ELR (cell line): ENCODE results near the gene KCTD21.

Experiments used
- DNase-seq: peaks from one replicate; pipeline ENCODE4 v3.0.0-alpha.2; 2015; ENCODE audit warnings: low read depth

Gene KCTD21

DNA sequence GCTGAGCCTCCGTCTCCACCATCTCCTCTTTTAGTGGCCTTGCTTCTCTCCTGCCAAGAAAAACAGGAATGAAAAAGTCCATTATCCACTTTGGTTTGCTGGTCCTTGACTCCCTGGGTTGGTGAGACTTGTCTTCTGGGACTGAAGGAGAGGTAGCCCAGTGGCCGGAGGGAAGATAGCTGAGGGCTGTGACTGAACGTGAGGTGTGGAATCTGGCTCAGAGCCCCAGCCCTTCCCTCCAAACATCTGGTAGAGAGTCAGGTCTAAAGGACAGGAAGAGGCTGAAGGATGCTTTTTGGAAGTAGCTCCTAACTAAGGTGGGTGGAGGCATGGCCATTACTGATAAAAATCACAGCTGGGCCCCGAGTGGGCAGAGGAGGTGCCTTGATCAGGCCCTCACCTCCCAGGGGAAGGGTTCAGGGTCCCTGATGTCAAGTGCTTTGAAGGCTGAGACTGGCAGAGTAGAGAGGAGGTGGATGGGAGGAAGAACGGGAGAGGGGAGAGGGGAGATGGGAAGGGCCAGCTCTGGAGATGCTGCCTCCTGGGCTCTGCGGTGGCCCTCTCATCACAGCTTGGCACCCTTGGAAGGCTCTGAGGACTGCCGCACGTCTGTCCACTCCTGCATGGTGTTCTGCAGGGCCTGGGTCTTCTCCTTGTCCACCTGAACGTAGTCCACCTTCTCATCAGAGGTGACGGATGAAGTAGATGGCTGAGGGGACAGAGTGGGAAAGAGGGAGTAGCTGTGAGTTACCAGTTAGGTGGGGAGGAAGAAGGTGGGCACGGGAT, 30.5 kb upstream of the KCTD21 start:
- no peak for DNase-seq

DNA sequence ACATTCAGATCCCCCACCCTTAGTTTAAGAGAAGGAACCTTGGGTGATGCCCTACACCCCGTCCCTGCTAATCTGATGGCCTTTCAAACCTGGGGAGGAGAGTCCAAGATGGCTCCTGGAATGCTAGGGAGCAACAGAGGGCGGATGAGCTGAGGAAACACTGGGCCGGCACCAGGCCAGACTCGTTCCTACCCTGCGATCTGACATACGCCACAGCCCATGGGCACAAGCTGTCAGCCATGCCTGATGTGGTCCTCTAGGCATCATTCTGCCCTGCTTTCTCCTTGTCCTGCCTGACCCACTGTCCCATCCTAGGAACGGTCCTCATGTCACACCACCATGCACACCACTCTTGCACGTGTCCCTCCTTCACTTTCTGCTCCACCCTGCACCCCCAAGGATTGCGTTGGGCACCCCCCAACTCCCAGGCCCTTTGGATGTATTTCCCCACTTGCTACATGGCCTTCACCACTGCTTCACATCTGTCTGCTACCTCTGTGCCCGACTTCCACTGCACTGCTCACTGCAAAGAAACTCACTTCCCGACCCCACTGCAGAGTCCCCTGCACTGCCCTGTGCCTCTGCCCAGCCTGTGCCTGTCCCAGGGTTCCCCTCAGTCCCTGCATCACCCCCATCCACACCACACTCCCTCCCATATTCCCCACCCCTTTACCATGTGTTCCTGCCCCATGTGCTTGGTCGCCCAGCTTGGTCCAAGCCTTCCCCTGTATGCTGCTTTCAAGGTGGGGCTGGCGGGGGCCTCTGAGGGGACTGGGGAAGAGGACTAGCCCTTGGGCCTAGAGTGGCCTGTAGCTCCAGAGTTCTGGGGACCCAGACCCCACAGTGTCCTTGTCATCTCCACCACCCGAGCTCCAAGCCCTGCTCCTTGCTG, 29.5 kb upstream of the KCTD21 start:
- DNase-seq: no peak

DNA sequence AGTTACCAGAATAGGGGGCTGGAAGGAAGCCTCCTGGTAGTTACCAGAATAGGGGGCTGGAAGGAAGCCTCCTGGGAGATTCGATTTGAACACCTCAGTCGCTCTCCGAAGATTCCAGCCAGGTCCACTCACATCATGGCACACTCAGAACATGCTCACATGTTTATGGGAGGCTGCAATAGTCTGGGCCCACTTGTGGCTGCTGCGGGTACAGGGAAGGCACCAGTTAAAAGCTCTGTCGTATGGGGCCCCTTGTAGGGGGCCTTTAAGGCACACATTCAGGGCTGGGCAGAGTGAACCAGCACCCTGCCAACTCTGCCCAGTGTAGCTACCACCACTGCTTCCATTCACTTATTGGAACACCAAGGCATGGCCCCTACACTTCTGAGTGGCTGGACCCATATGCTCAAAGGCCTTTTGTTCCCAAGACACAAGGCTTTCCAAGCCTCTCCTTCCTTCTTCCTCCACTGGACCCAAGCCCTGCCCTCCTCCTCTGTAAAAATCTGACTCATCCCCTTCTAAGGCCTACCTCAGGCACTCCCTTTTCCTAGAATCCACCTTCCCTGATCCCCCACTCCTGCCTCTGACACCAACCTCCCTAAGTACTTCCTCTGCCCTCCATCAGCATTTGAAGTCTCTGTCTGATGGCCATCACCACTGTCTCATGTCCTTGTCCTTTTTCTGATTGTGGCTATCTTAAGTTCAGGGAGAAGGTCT, 28.3 kb upstream of the KCTD21 start:
- DNase-seq: no peak

DNA sequence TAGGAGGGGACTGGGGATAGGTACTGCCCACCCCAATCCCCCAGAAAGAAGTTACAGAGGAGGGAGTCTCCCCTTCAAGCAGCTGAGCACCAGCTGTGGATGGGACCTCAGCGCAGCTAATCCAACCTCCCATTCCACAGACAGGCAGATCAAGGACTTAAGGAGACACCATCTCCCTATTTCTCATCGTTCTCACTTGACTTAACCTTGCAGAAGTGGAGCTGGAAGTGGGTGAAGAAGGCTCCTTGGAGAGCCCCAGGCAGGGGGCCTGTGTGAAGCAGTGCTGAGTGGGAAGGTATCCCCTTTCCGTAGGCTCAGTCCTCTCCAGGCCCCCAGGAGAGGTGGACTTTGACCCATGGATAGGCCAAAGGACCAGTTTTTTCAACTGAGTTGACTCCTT, 27.6 kb upstream of the KCTD21 start:
- DNase-seq: no peak

DNA sequence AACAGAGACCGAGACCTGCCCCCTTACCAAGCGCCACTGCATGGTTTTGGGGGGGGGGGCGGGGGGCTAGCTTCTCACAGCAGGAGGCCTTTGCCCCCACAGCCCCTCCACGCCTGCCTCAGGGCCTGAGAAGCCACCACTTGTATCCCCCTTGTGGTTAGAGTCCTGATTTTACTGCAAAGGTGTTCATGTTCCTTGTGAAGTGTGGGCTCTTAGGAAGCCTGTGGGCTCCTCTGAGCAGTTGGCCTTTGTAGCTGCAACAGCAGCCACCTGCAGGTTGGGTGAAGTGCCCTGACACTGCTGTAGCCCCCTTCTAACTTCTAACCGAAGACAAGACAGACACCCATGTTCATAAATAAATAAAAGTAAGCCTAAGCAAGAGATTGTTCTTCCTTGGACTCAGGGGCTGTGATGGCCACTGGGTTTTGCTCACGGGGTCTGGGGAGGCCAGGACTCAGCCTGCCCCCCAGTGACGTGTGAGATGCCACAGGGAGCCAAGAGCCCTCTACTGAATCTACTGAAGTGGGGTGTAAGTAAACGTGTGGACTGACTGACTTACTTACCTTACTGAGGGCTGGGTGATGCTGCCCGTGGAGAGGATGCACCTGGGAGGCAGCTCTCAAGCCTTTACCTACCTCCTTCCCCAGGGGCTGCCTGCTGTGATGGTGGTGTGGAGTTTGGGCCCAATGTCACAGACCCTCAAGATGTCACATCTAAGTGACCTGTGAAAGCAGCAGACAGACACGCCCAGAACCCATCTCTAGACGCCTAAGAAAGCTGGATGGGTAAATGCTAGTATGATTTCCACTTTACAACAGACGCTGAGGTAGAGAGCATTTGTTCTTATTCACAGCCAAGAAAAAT, 26.1 kb upstream of the KCTD21 start:
- DNase-seq: no peak

DNA sequence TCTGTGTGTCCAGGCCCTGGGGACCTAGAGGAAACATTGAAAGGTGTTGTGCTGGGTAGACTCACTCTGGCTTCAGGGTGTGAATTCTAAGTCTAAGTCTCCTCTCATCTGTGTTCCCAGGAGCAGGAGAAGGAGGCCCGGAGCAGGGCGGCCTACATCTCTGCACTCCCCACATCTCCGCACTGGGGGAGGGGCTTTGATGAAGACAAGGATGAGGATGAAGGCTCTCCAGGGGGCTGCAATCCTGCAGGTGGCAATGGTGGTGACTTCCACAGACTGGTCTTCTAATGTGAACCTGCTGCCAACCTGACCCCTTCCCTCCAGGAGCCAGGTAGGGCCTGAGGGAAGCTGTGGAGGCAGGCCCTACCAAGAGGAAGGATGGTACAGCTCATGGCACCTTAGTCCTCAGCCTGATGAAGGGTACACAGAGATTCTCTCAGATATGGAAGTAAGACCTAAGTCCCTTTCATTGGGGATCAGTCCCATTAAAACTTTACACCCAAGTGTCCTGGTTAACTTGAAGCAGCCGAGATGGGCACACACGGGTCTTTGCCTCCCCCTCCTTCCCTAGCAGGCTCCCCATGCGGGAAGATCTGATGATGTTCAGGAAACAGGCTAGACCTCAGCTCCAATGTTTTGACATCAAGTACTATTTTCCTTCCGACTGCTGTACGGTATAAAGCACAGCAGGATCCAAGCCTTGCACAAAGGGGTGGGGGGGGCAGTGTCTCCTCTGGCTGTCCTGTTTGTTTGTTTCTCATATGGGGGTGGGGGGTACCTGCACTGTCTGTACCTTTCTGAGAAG, 25.3 kb upstream of the KCTD21 start:
- DNase-seq: no peak

DNA sequence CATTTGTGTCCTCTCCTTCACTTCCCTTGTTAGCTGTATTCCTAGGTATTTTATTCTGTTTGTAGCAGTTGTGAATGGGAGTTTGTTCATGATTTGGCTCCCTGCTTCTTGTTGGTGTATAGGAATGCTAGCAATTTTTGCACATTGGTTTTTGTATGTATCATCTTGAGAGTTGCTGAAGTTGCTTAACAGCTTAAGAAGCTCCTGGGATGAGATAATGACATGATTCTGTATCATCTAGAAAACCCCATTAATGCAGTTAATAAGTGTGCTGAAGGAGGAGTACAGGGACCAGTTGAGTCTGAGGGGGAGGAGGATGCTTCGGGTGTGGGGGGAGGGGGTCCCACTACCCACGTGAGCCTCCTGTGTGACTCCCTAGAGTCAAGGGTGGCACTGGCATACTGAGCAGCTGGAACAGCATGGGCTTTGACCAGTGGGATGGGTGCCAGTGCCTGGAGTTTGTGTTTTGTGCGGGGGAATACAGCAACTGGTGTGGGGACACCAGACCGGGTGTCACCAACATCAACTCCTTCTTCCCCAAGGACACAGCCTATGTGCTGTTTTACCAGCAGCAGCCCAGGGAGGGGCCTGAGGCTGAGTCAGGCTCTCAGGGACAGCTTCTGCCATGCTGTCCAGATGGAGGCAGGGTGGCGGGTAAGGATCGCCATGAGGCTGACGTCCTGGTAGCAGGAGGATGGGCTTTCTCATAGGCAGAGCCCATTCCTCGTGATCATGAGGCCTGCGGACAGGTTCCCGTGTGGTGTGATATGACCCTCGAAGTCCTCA, 24.4 kb upstream of the KCTD21 start:
- DNase-seq: no peak

DNA sequence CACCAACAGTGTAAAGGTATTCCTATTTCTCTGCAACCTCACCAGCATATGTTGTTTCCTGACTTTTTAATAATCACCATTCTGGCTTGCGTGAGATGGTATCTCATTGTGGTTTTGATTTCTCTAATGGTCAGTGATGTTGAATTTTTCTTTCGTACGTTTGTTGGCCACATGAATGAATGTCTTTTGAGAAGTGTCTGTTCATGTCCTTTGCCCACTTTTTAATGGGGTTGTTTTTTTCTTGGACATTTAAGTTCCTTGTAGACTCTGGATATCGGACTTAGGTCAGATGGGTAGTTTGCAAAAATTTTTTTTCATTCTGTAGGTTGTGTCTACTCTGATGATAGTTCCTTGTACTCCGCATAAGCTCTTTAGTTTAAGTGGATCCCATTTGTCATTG, 23.1 kb upstream of the KCTD21 start:
- DNase-seq: no peak

DNA sequence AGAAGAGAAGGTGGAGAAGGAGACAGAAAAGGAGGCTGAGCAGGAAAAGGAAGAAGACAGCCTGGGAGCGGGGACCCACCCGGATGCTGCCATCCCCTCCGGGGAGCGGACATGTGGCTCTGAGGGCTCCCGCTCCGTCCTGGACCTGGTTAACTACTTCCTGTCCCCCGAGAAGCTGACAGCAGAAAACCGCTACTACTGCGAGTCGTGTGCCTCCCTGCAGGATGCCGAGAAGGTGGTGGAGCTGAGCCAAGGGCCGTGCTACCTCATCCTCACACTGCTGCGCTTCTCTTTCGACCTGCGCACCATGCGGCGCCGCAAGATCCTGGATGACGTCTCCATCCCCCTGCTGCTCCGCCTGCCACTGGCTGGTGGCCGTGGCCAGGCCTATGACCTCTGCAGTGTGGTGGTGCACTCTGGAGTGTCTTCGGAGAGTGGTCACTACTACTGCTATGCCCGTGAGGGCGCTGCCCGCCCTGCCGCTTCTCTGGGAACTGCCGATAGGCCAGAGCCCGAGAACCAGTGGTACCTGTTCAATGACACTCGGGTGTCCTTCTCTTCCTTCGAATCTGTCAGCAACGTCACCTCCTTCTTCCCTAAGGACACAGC, 21.7 kb upstream of the KCTD21 start:
- no peak for DNase-seq

DNA sequence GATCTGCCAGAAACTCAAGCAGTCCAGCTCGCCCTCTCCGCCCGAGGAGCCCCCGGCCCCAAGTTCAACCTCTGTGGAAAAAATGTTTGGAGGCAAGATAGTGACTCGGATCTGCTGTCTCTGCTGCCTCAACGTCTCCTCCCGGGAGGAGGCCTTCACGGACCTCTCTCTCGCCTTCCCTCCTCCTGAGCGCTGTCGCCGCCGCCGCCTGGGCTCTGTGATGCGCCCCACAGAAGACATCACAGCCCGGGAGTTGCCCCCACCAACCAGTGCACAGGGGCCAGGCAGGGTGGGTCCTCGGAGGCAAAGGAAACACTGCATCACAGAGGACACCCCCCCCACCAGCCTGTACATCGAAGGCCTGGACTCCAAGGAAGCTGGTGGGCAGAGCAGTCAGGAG, 21.1 kb upstream of the KCTD21 start:
- DNase-seq: no peak

DNA sequence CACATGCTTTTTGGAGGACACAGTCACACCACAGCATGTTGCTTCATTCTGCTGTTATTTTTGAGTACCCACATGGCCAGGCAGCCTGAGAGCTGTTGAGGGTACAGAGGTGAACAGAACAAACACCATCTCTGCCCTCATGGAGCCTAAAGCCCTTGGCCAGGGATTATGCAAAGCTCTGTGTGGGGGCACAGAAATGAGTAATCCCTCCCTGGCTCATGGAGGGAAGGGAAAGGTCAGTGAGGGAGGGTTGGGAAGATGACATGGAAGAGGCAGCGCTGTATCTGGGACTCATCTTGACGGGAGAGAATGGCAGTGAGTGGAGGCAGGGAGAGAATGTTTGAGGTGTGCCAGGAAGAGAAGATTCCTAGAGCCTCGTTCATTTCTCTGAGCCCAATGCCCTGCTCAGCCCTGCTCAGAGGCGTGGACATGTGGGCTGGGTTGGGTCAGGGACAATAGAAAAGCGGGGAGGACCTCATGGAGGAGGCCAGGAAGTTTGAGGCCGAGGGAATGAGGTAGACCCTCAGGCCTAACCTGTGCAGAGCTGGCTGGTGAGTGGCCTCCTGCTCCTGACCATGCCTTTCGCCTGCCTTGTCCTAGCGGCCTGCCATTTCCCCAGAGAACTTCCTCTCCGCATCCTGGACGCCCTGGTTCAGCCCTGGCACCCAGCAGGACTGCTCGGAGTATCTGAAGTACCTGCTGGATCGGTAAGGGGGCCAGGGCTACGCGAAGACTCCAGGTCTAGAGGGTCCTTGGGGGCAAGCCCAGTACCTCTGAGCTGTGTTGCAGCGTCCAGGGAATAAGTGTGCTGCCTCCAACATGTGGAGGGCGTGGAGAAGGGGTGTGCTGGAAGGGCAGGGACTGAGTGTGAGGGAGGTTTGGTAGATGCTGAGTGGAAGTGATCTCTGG, 20.1 kb upstream of the KCTD21 start:
- no peak for DNase-seq

DNA sequence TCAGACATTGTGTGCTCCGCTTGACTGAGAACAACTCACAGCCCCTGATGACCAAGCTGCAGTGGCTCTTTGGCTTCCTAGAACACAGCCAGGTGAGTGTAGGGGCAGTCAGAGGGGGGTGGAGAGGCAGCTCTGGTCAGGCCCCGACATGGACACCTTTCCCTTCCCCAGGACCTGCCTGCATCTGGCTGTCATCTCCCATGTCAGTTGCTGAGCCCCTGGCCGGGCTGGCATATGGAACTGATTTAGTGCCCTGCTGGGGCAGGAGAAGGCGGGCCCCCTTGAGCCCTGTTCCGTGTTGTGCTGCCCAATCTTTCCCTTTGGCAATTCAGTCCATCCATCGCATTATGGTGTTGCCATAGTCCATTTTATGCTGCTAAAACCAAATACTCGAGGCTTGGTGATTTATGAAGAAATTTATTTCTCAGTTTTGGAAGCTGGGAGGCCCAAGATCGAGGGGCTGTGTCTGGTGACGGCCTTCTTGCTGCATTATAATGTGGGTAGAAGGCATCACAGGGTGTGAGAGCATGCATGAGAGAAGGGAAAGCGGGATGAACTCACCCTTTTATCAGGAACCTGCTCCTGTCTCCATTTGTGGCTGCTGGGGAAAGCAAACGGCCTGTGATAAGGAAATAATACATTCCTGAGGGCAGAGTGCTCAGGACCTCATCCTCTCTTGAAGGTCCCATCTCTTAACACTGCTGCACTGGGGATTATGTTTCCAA, 19.3 kb upstream of the KCTD21 start:
- no peak for DNase-seq

DNA sequence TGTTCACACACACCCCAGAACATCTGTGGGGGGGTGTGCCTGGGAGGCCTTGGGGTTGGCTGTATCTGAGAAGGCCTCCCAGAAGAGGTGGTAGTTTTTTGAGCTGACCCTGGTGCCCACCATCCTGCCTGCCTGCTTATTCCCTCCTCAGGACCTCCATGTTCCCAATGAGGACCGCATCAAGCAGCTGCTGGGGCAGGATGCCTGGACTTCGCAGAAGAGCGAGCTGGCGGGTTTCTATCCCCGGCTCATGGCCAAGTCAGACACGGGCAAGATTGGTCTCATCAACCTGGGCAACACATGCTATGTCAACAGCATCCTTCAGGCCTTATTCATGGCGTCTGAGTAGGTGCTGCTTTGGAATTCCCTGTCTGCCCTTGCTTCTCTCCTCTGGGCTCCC, 17.3 kb upstream of the KCTD21 start:
- DNase-seq: no peak

DNA sequence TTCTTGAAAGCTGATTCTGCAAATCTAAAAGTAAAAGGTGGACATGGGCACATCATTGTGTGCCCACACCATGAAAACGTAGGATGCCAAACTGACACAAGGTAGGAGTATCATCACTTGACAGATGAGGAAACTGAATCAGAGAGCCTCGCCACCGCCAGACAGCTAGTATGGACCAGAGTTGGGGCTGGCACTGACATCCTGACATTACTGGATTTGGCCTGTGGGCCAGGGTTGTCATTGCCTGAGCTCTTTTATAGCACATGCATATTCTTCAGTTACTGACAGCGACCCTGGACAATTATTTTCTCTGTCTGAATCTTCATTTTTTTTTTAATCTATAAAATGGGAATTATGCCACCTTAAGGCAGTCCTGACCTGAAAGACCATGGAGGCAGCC, 16.8 kb upstream of the KCTD21 start:
- no peak for DNase-seq

DNA sequence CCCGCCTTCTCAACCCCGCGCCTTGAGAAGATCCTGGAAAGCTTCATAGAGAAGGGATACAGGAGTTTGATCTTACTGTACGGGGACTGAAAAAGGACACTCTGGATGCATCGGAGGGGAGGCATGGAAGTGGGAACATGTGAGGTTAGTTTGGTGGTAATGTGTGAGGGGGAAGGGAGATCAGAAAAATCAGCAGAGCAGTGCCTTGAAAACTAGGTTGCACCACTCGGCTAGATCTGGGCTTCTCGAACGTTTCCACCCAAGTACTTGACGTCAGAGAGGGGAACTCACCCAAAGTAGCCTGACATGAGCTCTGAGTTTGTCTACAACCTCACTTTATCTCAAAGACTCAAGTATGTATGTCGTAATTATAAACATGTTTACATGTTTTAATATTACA, 14.8 kb upstream of the KCTD21 start:
- no peak for DNase-seq

DNA sequence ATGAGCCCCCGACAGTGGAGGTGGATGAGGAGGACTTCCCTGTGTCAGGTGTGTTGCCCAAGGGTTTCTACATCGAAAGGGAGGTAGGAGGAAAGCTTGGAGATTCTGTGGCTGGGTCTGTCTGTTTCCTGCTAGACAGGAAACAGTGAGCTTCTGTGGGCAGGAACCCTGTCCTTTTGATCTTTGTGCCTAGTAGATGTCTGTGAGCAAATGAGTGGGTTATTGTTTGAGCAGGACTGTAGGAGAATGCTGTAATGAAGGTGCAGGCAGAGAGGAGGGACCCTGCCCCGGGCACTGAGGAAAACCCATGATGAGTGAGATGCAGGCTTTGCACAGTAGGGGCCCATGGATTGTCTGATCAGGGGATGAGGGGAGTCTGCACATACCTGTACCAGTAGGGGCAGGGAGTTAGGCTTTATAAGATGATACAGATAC, 14.3 kb upstream of the KCTD21 start:
- DNase-seq: no peak

DNA sequence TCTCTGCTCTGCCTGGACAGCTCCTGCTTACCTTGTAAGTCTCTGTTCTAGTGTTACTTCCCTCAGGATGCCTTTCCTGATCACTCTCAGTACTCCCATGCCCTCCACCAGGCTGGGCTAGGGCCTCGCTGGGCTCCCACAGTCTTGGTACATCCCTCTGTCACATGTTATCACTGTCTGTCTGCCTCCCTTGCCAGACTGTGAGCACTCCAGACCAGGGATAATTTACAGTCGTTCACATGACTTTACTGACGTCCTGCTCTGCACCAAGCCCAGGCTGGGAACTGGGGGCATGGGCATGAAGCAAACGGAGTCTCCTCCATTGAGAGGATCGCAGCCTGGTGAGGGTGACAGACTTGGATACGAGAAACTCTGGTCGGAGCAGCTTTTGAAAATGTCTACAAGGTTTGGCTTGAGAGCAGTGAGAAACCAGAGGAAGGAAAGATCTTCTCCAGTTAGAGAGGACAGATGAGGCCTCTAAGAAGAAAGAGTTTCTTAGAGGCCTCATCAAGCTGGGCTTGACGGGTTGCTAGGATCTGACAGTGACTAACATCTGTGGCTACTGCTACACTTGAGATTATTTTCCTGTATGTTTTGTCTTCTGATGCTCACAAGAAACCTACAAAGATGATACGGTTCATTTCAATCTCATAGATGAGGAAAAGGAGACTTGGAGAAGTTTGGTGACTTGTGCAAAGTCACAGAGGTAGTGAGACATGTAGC, 12.8 kb upstream of the KCTD21 start:
- no peak for DNase-seq
